PC-9 (cell line): ENCODE data around the gene KIF26B. TPM values are rescaled to one million over a fixed set of nuclear protein-coding genes. Genes with fewer than 3 reads are reported as not detected.

Experiments
- BruUV-seq: library from RNA; stranded (reverse); fragments of 400-500 nt; replicated peaks from 2 replicates; lab custom pipeline; 2021; lab: Mats Ljungman, UMichigan
- CTCF ChIA-PET: fragments of 300-600 bp; sonication (Branson Sonifier 250); formaldehyde crosslinking; loops from one replicate; lab custom pipeline; 2022; ENCODE audit warnings: antibody characterized with exemption; lab: Charles Lee
- POLR2A ChIA-PET: fragments of 300-600 bp; sonication (Branson Sonifier 250); formaldehyde crosslinking; loops from one replicate; lab custom pipeline; 2022; ENCODE audit warnings: antibody characterized with exemption; ENCODE audit not compliant: unreplicated experiment; lab: Charles Lee
- DNase-seq, 2 experiments: peaks; one replicate each; pipeline versions ENCODE4 v3.0.0 to v3.0.0-alpha.2; 2015 to 2022; ENCODE audit warnings: mixed read lengths in 1 of 2
- H2AFZ ChIP-seq: fragments of 200-600 bp; sonication (generic); 2 replicates; pipeline ENCODE4 v1.8.1; 2017; ENCODE audit warnings: antibody characterized with exemption
- H3F3A ChIP-seq: fragments of 200-600 bp; sonication (generic); 2 replicates; pipeline ENCODE4 v1.8.1; 2017; ENCODE audit warnings: antibody characterized with exemption, mild to moderate bottlenecking, low read depth; ENCODE audit not compliant: insufficient read depth
- H3K27ac ChIP-seq: fragments of 200-600 bp; sonication (generic); 2 replicates; pipeline ENCODE4 v1.6.1; 2016; ENCODE audit warnings: mixed run types
- H3K27me3 ChIP-seq: fragments of 200-600 bp; sonication (generic); 2 replicates; pipeline ENCODE4 v1.6.1; 2016; ENCODE audit warnings: low read depth, mixed run types; ENCODE audit not compliant: insufficient read depth
- H3K36me3 ChIP-seq: fragments of 200-600 bp; sonication (generic); 2 replicates; pipeline ENCODE4 v1.6.1; 2016; ENCODE audit warnings: low read depth, mixed run types
- H3K4me1 ChIP-seq: fragments of 200-600 bp; sonication (generic); replicated peaks from 2 replicates; pipeline ENCODE4 v1.6.1; 2016; ENCODE audit warnings: mixed run types; ENCODE audit not compliant: insufficient read depth
- H3K4me2 ChIP-seq: fragments of 200-600 bp; sonication (generic); 2 replicates; pipeline ENCODE4 v1.6.1; 2017; ENCODE audit warnings: mixed run types
- H3K4me3 ChIP-seq: fragments of 200-600 bp; sonication (generic); 2 replicates; pipeline ENCODE4 v1.6.1; 2016; ENCODE audit warnings: mixed run types
- H3K79me2 ChIP-seq: fragments of 200-600 bp; sonication (generic); 2 replicates; pipeline ENCODE4 v1.6.1; 2017; ENCODE audit warnings: low read depth, mixed run types
- H3K9me2 ChIP-seq: fragments of 200-600 bp; sonication (generic); 2 replicates; pipeline ENCODE4 v1.8.1; 2017; ENCODE audit warnings: mild to moderate bottlenecking; ENCODE audit not compliant: insufficient read depth
- H3K9me3 ChIP-seq: fragments of 200-600 bp; sonication (generic); 2 replicates; pipeline ENCODE4 v1.8.1; 2016; ENCODE audit warnings: low read depth; ENCODE audit not compliant: insufficient read depth
- H4K20me1 ChIP-seq: fragments of 200-600 bp; sonication (generic); 2 replicates; pipeline ENCODE4 v1.8.1; 2017; ENCODE audit not compliant: insufficient read depth
- EZH2 ChIP-seq: fragments of 200-600 bp; sonication (generic); IDR thresholded peaks from 2 replicates; pipeline ENCODE4 v1.8.0; 2017; ENCODE audit warnings: antibody characterized with exemption, low read depth
- intact Hi-C: fragments of 100-400 bp; cut with micrococcal nuclease; formaldehyde crosslinking; loops from one replicate; pipeline ENCODE4 v1.10.0; 2022; ENCODE audit not compliant: unreplicated experiment
- total RNA-seq: library from RNA; stranded (reverse); gene quantifications from 2 replicates; pipeline ENCODE4 v1.2.3, GENCODE V29; 2021
- TF ChIP-seq, protein P1 (sequence below): fragments of 200-600 bp; sonication (generic); conservative IDR thresholded peaks from 2 replicates; pipeline ENCODE4 v1.6.1; 2017; ENCODE audit warnings: mixed run types, antibody characterized with exemption, mild to moderate bottlenecking, moderate library complexity

KIF26B gene
- total RNA-seq, 1 experiment from 2014 or later: 0.11 TPM

GRCh38 chr1:245698116-245698515 lies 543.3 kb downstream of the KIF26B start:
- H2AFZ ChIP-seq: no peak overlapping the region
- H4K20me1 ChIP-seq: no peaks in the 10 kb centered on the region
- no peak overlapping the region for H3K4me3 ChIP-seq
- no TSS peak for BruUV-seq
- H3K9me2 ChIP-seq: no peaks in the 10 kb centered on the region
- H3K36me3 ChIP-seq: no peaks in the 10 kb centered on the region
- H3K79me2 ChIP-seq: no peaks in the 10 kb centered on the region
- intact Hi-C loops: no loop called here
- H3K27me3 ChIP-seq: peaks cover 87% of the 10 kb centered on the region
- ChIA-PET POLR2A (no interaction called here), CTCF (no interaction called here)
- no peaks in the 10 kb centered on the region for H3F3A ChIP-seq
- H3K4me2 ChIP-seq: no peak overlapping the region
- no peak overlapping the region for H3K27ac ChIP-seq
- TF ChIP-seq EZH2: no peak
- TF ChIP-seq, protein P1, sequence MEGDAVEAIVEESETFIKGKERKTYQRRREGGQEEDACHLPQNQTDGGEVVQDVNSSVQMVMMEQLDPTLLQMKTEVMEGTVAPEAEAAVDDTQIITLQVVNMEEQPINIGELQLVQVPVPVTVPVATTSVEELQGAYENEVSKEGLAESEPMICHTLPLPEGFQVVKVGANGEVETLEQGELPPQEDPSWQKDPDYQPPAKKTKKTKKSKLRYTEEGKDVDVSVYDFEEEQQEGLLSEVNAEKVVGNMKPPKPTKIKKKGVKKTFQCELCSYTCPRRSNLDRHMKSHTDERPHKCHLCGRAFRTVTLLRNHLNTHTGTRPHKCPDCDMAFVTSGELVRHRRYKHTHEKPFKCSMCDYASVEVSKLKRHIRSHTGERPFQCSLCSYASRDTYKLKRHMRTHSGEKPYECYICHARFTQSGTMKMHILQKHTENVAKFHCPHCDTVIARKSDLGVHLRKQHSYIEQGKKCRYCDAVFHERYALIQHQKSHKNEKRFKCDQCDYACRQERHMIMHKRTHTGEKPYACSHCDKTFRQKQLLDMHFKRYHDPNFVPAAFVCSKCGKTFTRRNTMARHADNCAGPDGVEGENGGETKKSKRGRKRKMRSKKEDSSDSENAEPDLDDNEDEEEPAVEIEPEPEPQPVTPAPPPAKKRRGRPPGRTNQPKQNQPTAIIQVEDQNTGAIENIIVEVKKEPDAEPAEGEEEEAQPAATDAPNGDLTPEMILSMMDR: no peak
- no peak for DNase-seq
- no peaks in the 10 kb centered on the region for H3K4me1 ChIP-seq
- no peaks in the 10 kb centered on the region for H3K9me3 ChIP-seq

- no peaks in the 10 kb centered on the region for H3K79me2 ChIP-seq
- no TSS peak for BruUV-seq
- DNase-seq: no peak
- H3K4me1 ChIP-seq: no peaks in the 10 kb centered on the region
- H3K9me3 ChIP-seq: no peaks in the 10 kb centered on the region
- H3K4me3 ChIP-seq: no peak overlapping the region
- ChIA-PET CTCF (no interaction called here), POLR2A (no interaction called here)
- TF ChIP-seq, protein P1: no peak
- no peak for TF ChIP-seq EZH2
- no peaks in the 10 kb centered on the region for H3K36me3 ChIP-seq
- intact Hi-C loops: no loop called here
- peaks cover 87% of the 10 kb centered on the region for H3K27me3 ChIP-seq
- no peaks in the 10 kb centered on the region for H3K9me2 ChIP-seq
- H3K4me2 ChIP-seq: no peak overlapping the region
- H2AFZ ChIP-seq: no peak overlapping the region
- no peak overlapping the region for H3K27ac ChIP-seq
- no peaks in the 10 kb centered on the region for H3F3A ChIP-seq
- H4K20me1 ChIP-seq: no peaks in the 10 kb centered on the region
Measured at GRCh38 chr1:245698860-245699259, 544.1 kb downstream of the KIF26B start.

GRCh38 chr1:245700631-245701030 lies 545.8 kb downstream of the KIF26B start:
- Histone ChIP-seq H3K9me3 (no peaks in the 10 kb centered on the region), H3K4me3 (no peak overlapping the region), H3F3A (no peaks in the 10 kb centered on the region), H3K36me3 (no peaks in the 10 kb centered on the region), H2AFZ (no peak overlapping the region), H3K27ac (no peak overlapping the region), H3K4me2 (no peak overlapping the region), H3K79me2 (no peaks in the 10 kb centered on the region), H3K4me1 (no peaks in the 10 kb centered on the region), H3K9me2 (no peaks in the 10 kb centered on the region), H4K20me1 (no peaks in the 10 kb centered on the region), H3K27me3 (peaks cover 83% of the 10 kb centered on the region)
- intact Hi-C loops: no loop called here
- TF ChIP-seq EZH2: no peak
- TF ChIP-seq, protein P1: no peak
- BruUV-seq: no TSS peak
- CTCF ChIA-PET: no interaction called here
- POLR2A ChIA-PET: no interaction called here
- no peak for DNase-seq
